Measurements from ENCODE around the gene RBM38.
"Not testable (repeated sequence)": the region's sequence is repeated elsewhere in the genome, so short reads cannot be mapped to it uniquely, and the experiment has no call there.

RBM38 gene

GRCh38 chr20:57404419-57405072 is 13.3 kb downstream of the RBM38 start:
- no peak for DNase-seq

GRCh38 chr20:57405236-57406016 is 14.2 kb downstream of the RBM38 start:
- DNase-seq, result no peak

GRCh38 chr20:57407541-57407956 is 16.4 kb downstream of the RBM38 start:
- DNase-seq, result no peak

- no peak for DNase-seq
These were observed 16.9 kb downstream of the RBM38 start for GRCh38 chr20:57408131-57408530.

- DNase-seq, result no peak
These were observed 17.5 kb downstream of the RBM38 start for GRCh38 chr20:57408536-57409233.

GRCh38 chr20:57409316-57409671 is 18.1 kb downstream of the RBM38 start:
- DNase-seq, result no peak

GRCh38 chr20:57409672-57410397 is 18.6 kb downstream of the RBM38 start:
- no peak for DNase-seq

DNA sequence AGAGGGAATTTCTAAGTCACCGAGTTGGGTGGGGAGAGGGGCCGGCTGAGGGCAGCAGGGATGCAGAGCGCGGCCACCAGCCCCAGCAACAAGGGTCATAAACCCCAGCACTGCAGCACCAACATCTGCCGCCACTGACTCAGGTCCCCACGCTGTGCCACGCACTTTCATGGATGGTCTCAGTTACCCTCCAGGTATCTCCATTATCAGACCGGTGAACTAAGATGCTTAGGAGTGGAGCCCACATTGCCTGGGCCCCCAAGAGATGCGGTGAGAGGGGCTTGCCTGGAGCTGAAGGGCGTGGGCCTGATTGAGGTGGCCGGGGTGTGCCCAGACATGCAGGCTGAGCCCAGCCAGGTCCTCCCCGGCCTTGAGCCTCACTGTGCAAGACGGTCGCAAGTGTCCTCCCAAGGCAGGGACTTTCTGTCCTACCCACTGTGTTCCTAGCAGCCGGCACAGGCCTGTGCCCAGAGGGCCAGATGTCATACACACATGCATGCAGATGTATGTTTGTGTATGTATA is 19.3 kb downstream of the RBM38 start:
- DNase-seq, result no peak

- no peak for DNase-seq
These were observed 19.7 kb downstream of the RBM38 start for GRCh38 chr20:57410924-57411323.

DNA sequence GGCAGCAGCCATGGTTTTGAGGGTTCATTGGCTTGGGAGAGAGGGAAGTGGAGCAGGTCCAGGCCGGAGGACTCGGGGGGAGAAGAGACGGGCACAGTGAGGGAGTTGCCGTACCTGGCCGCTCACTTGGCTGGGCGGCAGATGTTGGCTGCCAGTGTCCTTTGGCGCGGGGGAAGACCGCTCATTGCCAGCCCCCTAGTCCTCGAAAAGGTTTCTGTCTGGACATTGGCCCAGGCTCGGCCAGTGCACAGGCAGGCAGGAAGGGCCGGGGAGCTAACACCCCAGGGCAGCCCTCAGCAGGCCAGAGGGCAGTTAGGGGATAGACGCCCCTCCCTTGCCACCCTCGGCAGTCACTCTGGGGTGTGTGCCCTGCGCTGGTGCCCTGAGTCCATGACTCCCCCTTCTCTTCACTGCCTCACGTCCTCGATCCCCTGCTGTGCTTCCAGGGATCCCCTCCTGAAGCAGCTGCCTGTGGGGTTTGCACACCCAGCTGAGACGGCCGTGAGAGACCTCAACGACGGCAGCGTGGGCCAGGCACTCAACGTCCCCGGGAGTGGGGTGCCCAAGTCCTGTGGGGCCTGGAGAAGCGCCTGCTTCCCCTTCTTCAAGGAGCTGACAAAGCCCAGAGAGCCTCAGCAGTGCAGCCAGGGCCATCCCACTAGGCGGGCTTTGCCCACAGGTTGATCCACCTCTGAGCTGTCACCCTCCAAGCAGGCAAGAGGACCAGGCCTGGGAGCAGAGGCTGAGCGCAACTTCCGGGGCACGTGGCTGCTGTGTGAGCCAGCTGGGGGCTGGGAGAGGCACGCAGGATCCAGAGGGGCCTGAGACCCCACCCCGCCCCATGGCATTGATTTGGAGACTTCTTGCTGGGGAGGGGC is 20.4 kb downstream of the RBM38 start:
- DNase-seq, result no peak

DNA sequence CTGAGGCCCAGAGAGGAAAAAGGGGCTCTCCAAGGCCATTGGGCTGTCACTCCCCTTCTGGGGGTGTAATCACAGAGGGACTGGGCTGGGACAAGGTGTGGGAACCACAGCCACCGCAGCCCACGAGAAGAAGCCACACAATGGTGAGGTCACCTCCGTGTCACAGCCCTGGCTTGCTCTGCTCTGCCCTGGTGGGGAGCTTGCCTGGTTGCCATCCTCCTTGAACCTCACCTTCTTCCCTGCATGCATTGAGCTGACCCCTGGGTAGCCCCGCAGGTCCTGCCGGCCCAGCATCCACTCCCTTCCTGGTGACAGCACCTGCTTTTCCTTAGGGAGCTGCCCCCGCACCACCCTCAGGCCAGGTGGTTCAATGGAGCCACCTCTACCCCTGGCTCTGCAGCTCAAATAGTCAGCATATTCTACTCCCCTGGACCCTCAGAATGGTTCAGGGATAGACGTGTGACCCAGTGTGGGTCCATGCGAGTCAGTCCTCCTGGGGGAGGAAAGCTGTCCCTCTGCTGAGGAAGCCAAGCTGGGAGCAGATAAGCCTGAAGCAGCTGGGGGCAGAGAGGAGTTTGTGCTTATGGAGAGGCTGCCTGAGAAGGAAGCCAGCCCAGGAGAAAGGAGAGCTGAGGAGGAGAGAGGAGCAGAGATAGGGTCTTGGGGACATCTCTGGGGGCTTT is 21.3 kb downstream of the RBM38 start:
- DNase-seq, result no peak

GRCh38 chr20:57413986-57414385 is 22.8 kb downstream of the RBM38 start:
- DNase-seq, result no peak

- DNase-seq, result no peak
These were observed 23.8 kb downstream of the RBM38 start for GRCh38 chr20:57414867-57415592.

- DNase-seq, result no peak
These were observed 24.6 kb downstream of the RBM38 start for GRCh38 chr20:57415771-57416170.

DNA sequence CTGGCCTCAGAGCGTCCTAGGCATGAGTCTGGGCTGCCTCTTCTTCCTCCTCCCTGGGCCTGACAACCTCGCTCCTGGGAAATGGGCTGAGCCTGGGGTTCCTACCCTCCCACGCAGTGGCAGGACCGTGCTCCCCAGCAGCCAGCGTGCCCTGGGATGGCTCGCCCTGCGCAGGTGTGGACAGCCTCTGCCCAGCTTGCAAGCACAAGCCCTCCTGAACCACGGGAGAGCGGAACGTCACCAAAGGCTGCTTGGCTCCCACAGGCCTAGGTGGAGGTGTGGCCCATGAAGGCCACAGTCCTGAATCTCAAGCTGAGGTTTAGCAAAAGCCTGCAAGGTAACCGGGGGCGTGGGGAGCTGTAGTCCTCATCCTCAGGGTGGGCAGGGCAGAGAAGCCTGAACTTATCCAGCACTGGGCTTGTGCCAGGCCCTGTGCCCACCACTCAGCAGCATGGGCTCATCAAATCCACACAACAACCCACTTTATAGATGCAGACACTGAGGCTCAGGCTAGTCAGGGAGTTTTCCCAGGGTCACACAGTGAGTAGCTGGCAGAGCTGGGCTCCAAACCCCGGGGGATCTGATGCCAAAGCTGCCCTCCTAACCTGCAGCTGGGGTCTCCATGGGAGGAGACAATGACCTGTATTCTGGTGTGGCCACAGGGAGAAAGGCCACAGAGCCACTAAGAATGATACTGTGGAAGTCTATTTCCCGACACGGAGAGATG is 25.3 kb downstream of the RBM38 start:
- no peak for DNase-seq

- DNase-seq, result no peak
These were observed 26.0 kb downstream of the RBM38 start for GRCh38 chr20:57417051-57417689.

GRCh38 chr20:57417830-57418780 is 26.9 kb downstream of the RBM38 start:
- no peak for DNase-seq

GRCh38 chr20:57419479-57419878 is 28.3 kb downstream of the RBM38 start:
- DNase-seq, result not testable (repeated sequence)

All from stimulated activated naive CD4-positive, alpha-beta T cell (primary cell).